Astrocyte of the cerebellum (primary cell): Measurements from ENCODE around the gene BMP6.
A peak's percentile ranks its signal among the peaks of the same experiment; 100 is the strongest.

Experiments
- DNase-seq: peaks from one replicate; pipeline ENCODE4 v3.0.0-alpha.2; 2011; ENCODE audit warnings: low read depth
- H3K4me3 ChIP-seq: 2 replicates; pipeline ENCODE4 v1.5.1; 2011; ENCODE audit warnings: mild to moderate bottlenecking, low read depth, low read length, moderate library complexity
- in situ Hi-C: cut with HindIII; loops from 2 replicates; pipeline ENCODE4 v1.10.0; 2017; ENCODE audit warnings: low sequenced_read_pairs
- TF ChIP-seq, protein P1 (sequence below): IDR thresholded peaks from 2 replicates; pipeline ENCODE4 v1.5.1; 2012; ENCODE audit warnings: low read length, low read depth, moderate library complexity, mild to moderate bottlenecking; ENCODE audit errors: missing control alignments

BMP6 gene

GRCh38 chr6:7696061-7696460 lies 29.8 kb upstream of the BMP6 start:
- no peak for DNase-seq
- TF ChIP-seq, protein P1, sequence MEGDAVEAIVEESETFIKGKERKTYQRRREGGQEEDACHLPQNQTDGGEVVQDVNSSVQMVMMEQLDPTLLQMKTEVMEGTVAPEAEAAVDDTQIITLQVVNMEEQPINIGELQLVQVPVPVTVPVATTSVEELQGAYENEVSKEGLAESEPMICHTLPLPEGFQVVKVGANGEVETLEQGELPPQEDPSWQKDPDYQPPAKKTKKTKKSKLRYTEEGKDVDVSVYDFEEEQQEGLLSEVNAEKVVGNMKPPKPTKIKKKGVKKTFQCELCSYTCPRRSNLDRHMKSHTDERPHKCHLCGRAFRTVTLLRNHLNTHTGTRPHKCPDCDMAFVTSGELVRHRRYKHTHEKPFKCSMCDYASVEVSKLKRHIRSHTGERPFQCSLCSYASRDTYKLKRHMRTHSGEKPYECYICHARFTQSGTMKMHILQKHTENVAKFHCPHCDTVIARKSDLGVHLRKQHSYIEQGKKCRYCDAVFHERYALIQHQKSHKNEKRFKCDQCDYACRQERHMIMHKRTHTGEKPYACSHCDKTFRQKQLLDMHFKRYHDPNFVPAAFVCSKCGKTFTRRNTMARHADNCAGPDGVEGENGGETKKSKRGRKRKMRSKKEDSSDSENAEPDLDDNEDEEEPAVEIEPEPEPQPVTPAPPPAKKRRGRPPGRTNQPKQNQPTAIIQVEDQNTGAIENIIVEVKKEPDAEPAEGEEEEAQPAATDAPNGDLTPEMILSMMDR: no peak
- in situ Hi-C loops: no loop called here
- H3K4me3 ChIP-seq: no peak overlapping the region

- in situ Hi-C loops: no loop called here
- H3K4me3 ChIP-seq: no peak overlapping the region
- no peak for DNase-seq
- TF ChIP-seq, protein P1: no peak
Observed at GRCh38 chr6:7697432-7697819, 28.5 kb upstream of the BMP6 start.

DNA sequence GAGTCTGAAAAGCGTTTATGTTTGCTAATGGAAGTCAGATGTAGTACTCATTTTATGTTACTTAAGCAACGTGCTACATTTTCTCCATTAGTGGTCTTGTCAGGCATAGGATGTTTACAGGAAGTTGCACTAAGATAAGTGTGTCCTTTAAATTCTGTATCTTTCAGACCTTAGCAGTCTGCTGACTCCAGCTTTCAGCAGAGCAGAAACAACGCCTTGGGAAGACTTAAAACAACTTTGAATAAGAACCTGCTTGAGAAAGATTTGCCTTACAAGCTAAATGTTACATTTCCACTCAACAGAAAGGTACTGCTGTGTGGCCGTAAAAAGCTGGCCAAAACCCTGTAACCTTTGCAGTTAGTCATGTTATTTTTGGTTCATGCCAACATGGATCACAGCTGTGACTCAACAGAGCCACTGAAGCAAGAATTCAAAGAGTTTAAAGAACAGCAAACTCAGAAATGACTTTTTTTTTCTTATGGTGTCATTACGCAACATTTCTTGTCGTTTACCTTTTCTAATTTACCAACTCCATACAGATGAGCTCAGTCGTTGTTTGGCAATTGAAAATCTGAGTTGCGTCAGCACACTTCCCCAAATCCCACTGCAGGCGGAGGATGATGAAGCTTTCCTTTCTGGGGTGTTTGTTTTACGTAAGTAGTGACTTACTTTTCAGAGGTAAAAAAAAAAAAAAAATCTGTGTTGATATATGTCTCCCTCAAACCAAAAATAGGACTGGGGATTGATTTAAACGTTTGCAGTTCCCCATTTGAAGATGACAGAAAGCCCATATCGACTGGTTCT lies 27.9 kb upstream of the BMP6 start:
- TF ChIP-seq, protein P1: no peak
- in situ Hi-C loops: no loop called here
- DNase-seq: peak; percentile 61
- H3K4me3 ChIP-seq: peak overlapping the region; percentile 0

- in situ Hi-C loops: no loop called here
- TF ChIP-seq, protein P1: no peak
- no peak for DNase-seq
- no peak overlapping the region for H3K4me3 ChIP-seq
Observed at GRCh38 chr6:7701212-7701834, 24.6 kb upstream of the BMP6 start.

DNA sequence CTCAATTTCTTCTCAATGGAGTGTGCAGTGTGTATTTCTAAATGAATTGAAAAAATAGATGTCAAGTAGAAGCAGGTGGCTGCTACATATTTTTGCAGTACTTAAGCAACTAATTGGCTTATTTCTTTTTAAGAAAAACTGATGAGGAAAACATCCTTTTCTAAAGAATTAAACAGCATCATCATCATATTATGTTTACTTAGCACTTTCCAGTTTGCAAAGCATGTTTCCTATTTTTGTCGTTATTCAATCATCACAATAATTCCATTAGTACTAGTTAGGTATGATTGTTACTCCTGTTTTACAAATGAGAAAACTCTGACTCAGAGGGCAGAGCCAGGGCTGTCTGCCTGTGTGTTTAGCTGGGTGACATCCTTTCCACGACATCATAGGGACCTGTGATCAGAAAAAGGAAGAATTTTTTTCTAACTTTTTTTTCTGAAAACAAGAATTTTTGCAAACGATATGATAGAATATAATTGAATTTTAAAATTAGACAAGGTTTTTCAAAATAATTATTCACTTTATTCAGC lies 22.7 kb upstream of the BMP6 start:
- no peak overlapping the region for H3K4me3 ChIP-seq
- in situ Hi-C loops: no loop called here
- no peak for DNase-seq
- TF ChIP-seq, protein P1: no peak

- no peak overlapping the region for H3K4me3 ChIP-seq
- DNase-seq: no peak
- TF ChIP-seq, protein P1: no peak
- in situ Hi-C loops: no loop called here
Observed at GRCh38 chr6:7705483-7705882, 20.4 kb upstream of the BMP6 start.
